ENCODE results near the gene RNF114. TPM values are rescaled to one million over a fixed set of nuclear protein-coding genes. Genes with fewer than 3 reads are reported as not detected.

RNF114 gene
- total RNA-seq, 4 donors from 2014 or later, result 73.2 to 102 (median 79.7) TPM

DNA sequence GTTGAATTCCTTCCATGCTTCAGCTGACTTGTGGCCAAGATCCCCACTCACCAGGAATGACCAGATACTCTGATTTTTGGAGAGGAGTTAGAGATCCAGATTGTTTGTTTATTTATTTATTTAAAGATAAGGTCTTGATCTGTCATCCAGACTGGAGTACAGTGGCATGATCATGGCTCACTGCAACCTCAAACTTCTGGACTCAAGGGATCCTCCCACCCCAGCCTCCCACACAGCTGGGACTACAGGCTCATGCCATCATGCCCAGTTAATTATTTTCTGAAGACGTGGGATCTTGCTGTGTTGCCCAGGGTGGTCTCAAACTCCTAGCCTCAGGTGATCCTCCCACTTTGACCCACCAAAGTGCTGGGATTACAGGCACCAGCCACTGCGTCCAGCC lies 16.7 kb upstream of the RNF114 start:
- TF ChIP-seq, protein P1, sequence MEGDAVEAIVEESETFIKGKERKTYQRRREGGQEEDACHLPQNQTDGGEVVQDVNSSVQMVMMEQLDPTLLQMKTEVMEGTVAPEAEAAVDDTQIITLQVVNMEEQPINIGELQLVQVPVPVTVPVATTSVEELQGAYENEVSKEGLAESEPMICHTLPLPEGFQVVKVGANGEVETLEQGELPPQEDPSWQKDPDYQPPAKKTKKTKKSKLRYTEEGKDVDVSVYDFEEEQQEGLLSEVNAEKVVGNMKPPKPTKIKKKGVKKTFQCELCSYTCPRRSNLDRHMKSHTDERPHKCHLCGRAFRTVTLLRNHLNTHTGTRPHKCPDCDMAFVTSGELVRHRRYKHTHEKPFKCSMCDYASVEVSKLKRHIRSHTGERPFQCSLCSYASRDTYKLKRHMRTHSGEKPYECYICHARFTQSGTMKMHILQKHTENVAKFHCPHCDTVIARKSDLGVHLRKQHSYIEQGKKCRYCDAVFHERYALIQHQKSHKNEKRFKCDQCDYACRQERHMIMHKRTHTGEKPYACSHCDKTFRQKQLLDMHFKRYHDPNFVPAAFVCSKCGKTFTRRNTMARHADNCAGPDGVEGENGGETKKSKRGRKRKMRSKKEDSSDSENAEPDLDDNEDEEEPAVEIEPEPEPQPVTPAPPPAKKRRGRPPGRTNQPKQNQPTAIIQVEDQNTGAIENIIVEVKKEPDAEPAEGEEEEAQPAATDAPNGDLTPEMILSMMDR (IDR thresholded peaks at IDR 0.05), result no peak
- TF ChIP-seq POLR2A (IDR thresholded peaks at IDR 0.05), result no peak
- 93% methylated on average over 2 of the region's 2 CpGs for WGBS, 2 donors
- Histone ChIP-seq H3K4me1 (peaks cover 9 to 23% (median 11%) of the 10 kb centered on the region in 3 donors), H3K27ac (no peak overlapping the region), H3K9me3 (no peaks in the 10 kb centered on the region), H3K27me3 (no peaks in the 10 kb centered on the region), H3K36me3 (no peaks in the 10 kb centered on the region), H3K4me3 (no peak overlapping the region)
- DNase-seq, result no peak
- intact Hi-C loops (cut with DNase I), result no loop called here

DNA sequence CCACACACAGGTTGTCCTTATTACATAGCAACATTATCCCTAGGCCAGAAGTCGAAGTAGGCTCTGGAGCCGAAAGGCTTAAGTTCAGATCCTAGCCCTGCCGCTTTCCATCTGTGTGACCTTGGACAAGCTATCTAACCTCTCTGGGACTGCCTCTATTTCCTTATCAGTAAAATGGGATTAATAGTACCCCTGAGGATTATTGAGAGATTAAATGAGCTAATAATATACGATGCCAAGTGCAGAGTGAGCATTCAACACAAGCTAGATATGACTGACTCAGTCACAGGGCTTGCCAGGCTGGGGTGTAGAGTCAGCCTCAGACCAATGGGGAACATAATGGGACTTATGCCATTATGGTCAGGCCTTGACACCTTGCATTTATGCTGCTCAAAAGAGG lies 11.9 kb upstream of the RNF114 start:
- 78 to 80% methylated on average over 4 of the region's 4 CpGs for WGBS, 2 donors
- no peaks in the 10 kb centered on the region for H3K36me3 ChIP-seq
- H3K9me3 ChIP-seq, result no peaks in the 10 kb centered on the region
- no peak overlapping the region for H3K27ac ChIP-seq
- TF ChIP-seq POLR2A (IDR thresholded peaks at IDR 0.05), result no peak
- TF ChIP-seq, protein P1 (IDR thresholded peaks at IDR 0.05), result no peak
- no peak overlapping the region for H3K4me3 ChIP-seq
- no peak for DNase-seq
- intact Hi-C loops (cut with DNase I), result no loop called here
- peaks cover 0 to 10% (median 3%) of the 10 kb centered on the region in 3 donors for H3K4me1 ChIP-seq
- H3K27me3 ChIP-seq, result no peaks in the 10 kb centered on the region

DNA sequence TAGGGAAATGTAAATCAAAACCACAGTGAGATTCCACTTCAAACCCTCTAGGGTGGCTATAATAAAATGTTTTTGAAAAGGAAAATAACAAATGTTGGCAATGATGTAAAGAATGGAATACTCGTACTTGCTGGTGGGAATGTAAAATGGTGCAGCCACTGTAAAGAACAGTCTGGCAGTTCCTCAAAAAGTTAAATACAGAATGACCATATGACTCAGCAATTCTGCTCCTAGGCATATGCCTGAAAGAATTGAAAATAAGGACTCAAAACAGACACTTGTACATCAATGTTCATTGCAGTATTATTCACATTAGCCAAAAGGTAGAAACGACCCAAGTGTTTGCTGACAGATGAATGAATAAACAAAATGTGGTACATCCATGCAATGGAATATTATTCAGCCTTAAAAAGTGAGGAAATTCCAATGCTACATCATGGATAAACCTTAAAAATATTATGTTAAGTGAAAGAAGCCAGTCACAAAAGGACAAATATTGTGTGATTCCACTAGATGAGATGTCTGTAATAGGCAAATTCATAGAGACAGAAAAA lies 10.2 kb upstream of the RNF114 start:
- H3K27me3 ChIP-seq, result no peaks in the 10 kb centered on the region
- no peaks in the 10 kb centered on the region for H3K36me3 ChIP-seq
- no peak for DNase-seq
- H3K27ac ChIP-seq, result no peak overlapping the region
- TF ChIP-seq POLR2A (IDR thresholded peaks at IDR 0.05), result no peak
- TF ChIP-seq, protein P1 (IDR thresholded peaks at IDR 0.05), result no peak
- intact Hi-C loops (cut with DNase I), result no loop called here
- WGBS, 2 donors, result 25 to 43% methylated on average over 2 of the region's 2 CpGs
- no peaks in the 10 kb centered on the region for H3K9me3 ChIP-seq
- peaks cover 0 to 10% (median 3%) of the 10 kb centered on the region in 3 donors for H3K4me1 ChIP-seq
- no peak overlapping the region for H3K4me3 ChIP-seq

DNA sequence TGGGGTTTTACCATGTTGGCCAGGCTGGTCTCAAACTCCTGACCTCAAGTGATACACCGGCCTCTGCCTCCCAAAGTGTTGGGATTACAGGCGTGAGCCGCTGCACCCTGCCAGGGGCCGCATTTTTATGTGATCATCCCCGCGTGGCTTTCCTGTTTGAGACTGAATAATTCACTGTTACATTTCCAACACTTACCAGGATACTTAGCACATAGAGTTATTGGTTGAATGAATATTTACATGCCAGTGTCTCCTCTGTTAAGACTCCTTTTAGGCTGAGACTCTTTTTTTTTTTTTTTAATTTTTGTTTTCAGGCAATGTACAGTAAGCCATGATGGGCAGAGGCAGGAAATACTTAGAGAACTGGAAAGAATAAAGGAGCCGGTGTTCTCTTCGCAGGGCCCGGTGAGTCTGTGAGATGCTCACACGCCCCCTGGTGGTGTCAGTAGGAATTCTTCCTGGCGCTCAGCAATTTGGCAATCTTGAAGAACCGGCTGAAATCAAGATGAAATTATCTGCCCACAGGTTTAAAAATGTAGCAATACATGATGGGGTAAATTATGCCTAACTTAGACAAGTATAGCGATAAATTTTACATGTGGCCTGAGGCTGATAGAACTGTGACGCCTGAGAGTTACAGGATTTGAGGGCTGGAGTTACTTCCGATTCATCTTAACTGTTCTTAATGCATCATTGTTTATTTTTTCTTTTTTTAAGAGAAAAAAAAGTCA lies 7.6 kb upstream of the RNF114 start:
- Histone ChIP-seq H3K9me3 (no peaks in the 10 kb centered on the region), H3K27ac (peak overlapping the region in 2 of 4 donors; percentile 11 to 48)
- no peak for TF ChIP-seq POLR2A (IDR thresholded peaks at IDR 0.05)
- TF ChIP-seq, protein P1 (IDR thresholded peaks at IDR 0.05), result peak; percentile 81 to 96 (median 93)

DNA sequence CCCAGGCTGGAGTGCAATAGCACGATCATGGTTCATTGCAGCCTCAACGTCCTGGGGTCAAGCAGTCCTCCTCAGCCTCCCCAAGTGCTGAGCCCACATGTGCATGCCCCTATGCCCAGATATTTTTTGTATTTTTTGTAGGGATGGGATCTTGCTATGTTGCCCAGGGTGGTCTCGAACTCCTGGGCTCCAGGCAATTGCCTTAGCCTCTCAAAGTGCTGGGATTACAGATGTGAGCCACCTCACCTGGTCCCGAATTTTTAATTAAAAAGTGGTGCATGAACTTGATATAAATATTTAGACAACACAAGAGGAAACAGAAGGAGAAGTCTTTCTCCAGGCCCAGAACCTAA lies 7.1 kb upstream of the RNF114 start:
- Histone ChIP-seq H3K27me3 (no peaks in the 10 kb centered on the region), H3K9me3 (no peaks in the 10 kb centered on the region), H3K4me3 (no peak overlapping the region), H3K27ac (peak overlapping the region in 1 of 4 donors; percentile 48), H3K36me3 (no peaks in the 10 kb centered on the region), H3K4me1 (peaks cover 0 to 10% (median 3%) of the 10 kb centered on the region in 3 donors)
- DNase-seq, result no peak
- WGBS, 2 donors, result 16 to 35% methylated on average over 4 of the region's 4 CpGs
- TF ChIP-seq, protein P1 (IDR thresholded peaks at IDR 0.05), result no peak
- no peak for TF ChIP-seq POLR2A (IDR thresholded peaks at IDR 0.05)
- intact Hi-C loops (cut with DNase I), result no loop called here

More for the DNA sequence above, 7.6 kb upstream of the RNF114 start:
- intact Hi-C loops (cut with DNase I), result no loop called here
- 10 to 12% methylated on average over 15 of the region's 15 CpGs for WGBS, 2 donors
- peaks cover 0 to 10% (median 3%) of the 10 kb centered on the region in 3 donors for H3K4me1 ChIP-seq
- H3K4me3 ChIP-seq, result no peak overlapping the region
- no peaks in the 10 kb centered on the region for H3K27me3 ChIP-seq
- H3K36me3 ChIP-seq, result no peaks in the 10 kb centered on the region
- no peak for DNase-seq

Data from esophagus squamous epithelium (tissue), 5 donors.